MCF 10A (cell line): ENCODE measurements around the gene MEF2D. TPM values are rescaled to one million over a fixed set of nuclear protein-coding genes. Genes with fewer than 3 reads are reported as not detected.

Experiments
- BruUV-seq: library from RNA; stranded (reverse); fragments of 400-500 nt; replicated peaks from 2 replicates; lab custom pipeline; 2021; lab: Mats Ljungman, UMichigan
- CTCF ChIA-PET: fragments of 300-600 bp; sonication (Branson Sonifier 250); formaldehyde crosslinking; extraction: SDS; loops from one replicate; lab custom pipeline; 2021; ENCODE audit warnings: antibody characterized with exemption, inconsistent platforms; lab: Yijun Ruan, JAX
- POLR2A ChIA-PET: fragments of 300-600, 350-650 bp; sonication (Branson Sonifier 250); formaldehyde crosslinking; extraction: SDS; loops from one replicate; lab custom pipeline; 2020; ENCODE audit warnings: antibody characterized with exemption, inconsistent platforms; lab: Yijun Ruan, JAX
- DNase-seq: peaks from one replicate; pipeline ENCODE4 v3.0.0-alpha.2; 2018; ENCODE audit not compliant: unreplicated experiment
- H3K27ac Mint-ChIP-seq: one replicate; pipeline ENCODE4 v1.8.0; 2022; ENCODE audit warnings: mild to moderate bottlenecking, low read depth, mixed read lengths; ENCODE audit not compliant: unreplicated experiment
- H3K27me3 Mint-ChIP-seq: one replicate; pipeline ENCODE4 v1.8.0; 2022; ENCODE audit warnings: mixed read lengths; ENCODE audit not compliant: insufficient read depth, unreplicated experiment
- H3K36me3 Mint-ChIP-seq: one replicate; pipeline ENCODE4 v1.8.0; 2022; ENCODE audit warnings: mild to moderate bottlenecking, moderate library complexity, mixed read lengths; ENCODE audit not compliant: insufficient read depth, unreplicated experiment
- H3K4me1 Mint-ChIP-seq: one replicate; pipeline ENCODE4 v1.8.0; 2022; ENCODE audit warnings: mixed read lengths; ENCODE audit not compliant: insufficient read depth, unreplicated experiment
- H3K4me3 Mint-ChIP-seq: one replicate; pipeline ENCODE4 v1.8.0; 2022; ENCODE audit warnings: mild to moderate bottlenecking, moderate library complexity, mixed read lengths; ENCODE audit not compliant: unreplicated experiment
- H3K9me3 Mint-ChIP-seq: one replicate; pipeline ENCODE4 v1.8.0; 2022; ENCODE audit warnings: mixed read lengths; ENCODE audit not compliant: unreplicated experiment
- intact Hi-C: fragments of 100-400 bp; cut with micrococcal nuclease; formaldehyde crosslinking; loops from 2 replicates; pipeline ENCODE4 v1.14.1; 2022
- total RNA-seq: library from RNA; stranded (reverse); gene quantifications from 2 replicates; pipeline ENCODE4 v1.2.3, GENCODE V29; 2022
- TF ChIP-seq, protein P1 (sequence below): fragments of 200-600 bp; IDR thresholded peaks from one replicate; pipeline ENCODE4 v1.8.0; 2022; ENCODE audit warnings: antibody characterized with exemption, mild to moderate bottlenecking; ENCODE audit not compliant: unreplicated experiment

Gene MEF2D
- total RNA-seq, 1 experiment from 2014 or later = 113 TPM

DNA sequence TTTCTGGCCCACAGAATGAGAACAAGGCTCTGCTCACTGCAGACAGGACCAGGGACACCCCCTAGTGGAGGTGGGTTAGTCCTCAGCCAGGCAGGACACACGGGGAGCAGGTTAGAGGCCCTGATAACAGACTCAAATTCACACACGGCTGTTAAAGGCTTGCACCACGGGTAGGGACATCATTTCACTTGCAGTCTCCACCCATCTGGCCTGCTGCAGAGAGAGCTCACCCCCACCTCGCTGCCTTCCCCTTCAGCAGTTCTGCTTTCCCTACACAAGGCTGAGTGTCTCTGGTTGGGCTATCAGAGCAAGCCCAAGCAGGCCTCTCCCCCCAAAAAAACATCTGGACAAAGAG lies 20.6 kb downstream of the MEF2D start:
- TF ChIP-seq, protein P1, sequence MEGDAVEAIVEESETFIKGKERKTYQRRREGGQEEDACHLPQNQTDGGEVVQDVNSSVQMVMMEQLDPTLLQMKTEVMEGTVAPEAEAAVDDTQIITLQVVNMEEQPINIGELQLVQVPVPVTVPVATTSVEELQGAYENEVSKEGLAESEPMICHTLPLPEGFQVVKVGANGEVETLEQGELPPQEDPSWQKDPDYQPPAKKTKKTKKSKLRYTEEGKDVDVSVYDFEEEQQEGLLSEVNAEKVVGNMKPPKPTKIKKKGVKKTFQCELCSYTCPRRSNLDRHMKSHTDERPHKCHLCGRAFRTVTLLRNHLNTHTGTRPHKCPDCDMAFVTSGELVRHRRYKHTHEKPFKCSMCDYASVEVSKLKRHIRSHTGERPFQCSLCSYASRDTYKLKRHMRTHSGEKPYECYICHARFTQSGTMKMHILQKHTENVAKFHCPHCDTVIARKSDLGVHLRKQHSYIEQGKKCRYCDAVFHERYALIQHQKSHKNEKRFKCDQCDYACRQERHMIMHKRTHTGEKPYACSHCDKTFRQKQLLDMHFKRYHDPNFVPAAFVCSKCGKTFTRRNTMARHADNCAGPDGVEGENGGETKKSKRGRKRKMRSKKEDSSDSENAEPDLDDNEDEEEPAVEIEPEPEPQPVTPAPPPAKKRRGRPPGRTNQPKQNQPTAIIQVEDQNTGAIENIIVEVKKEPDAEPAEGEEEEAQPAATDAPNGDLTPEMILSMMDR = no peak
- ChIA-PET CTCF (interaction anchor here (0.7 to 8.2 kb wide), 14 partner anchors 11 to 129 kb away, joined by 3 to 83 read pairs (median 4); partner anchors contain the start of gene MEF2D), POLR2A (interaction anchor here (1.1 to 1.7 kb wide), 2 partner anchors 18 to 23 kb away, joined by 3 to 5 read pairs; no protein-coding TSS in a partner anchor)
- peak overlapping the region; percentile 82 for H3K27ac Mint-ChIP-seq
- intact Hi-C loops = no loop called here
- H3K9me3 Mint-ChIP-seq = no peaks in the 10 kb centered on the region
- DNase-seq = peak; percentile 32
- peaks cover 31% of the 10 kb centered on the region for H3K4me1 Mint-ChIP-seq
- no peaks in the 10 kb centered on the region for H3K27me3 Mint-ChIP-seq
- no TSS peak for BruUV-seq
- H3K4me3 Mint-ChIP-seq = no peak overlapping the region
- H3K36me3 Mint-ChIP-seq = peaks cover 92% of the 10 kb centered on the region

DNA sequence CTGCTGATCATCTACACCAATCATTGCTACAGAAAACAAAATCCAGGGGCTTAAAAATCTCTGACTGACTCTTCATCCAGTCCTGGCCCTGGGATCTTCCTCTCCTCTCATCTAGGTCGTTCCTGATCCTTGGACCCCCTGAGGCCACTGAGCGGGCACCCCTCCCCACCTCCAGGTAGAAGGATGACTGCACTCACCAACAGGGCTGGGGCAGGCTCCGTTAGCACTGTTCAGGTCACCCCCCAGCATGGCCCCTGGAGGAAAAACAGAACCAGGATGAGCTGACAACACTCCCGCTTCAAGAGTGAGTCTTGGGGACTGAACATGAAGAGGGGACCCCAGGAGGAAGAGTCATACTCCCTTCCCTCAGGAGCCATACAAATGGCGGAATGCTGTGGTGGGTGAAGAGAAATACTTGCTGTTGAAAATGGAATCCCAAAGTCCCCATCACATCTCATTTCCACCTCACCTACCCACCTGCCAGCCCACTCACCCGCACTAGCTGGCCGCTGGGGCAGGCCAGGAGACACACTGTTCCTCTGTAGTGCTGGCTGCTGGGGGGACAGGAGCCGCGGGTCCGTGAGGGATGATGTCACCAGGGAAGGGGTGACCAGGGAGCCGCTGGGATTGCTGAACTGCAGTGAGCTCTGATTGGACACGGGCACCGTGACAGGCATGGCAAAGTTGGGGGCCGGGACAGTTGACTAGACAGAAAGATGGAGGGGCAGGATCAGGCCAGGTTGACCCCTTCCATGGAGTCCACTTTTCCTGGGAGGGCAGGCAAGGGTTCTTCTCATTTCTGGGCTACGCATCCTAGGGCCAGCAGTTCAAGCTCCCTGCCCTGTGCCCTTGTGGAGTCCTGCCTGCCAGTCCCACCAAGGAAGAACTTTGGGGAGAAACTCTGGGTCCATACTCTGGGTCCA lies 21.2 kb downstream of the MEF2D start:
- intact Hi-C loops = no loop called here
- peaks cover 98% of the 10 kb centered on the region for H3K36me3 Mint-ChIP-seq
- H3K27ac Mint-ChIP-seq = peak overlapping the region; percentile 82

DNA sequence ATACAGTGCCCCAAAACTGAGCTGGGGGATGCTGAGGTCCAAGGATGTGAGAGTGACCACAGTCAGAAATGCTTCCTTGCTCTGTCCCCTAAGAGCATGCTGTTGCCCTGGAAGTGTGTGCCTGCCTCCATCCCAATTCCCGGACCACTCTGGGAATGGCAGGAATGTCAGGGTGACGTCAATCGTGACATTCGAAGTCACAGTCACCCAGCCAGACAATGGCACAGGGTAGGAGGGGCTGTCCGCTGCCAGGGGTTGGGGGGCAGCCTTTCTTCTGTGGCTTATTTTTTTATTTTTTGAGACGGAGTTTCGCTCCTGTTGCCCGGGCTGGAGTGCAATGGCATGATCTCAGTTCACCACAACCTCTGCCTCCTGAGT lies 22.3 kb downstream of the MEF2D start:
- intact Hi-C loops = no loop called here
- Mint-ChIP-seq H3K4me3 (no peak overlapping the region), H3K9me3 (no peaks in the 10 kb centered on the region), H3K4me1 (peaks cover 24% of the 10 kb centered on the region), H3K27me3 (no peaks in the 10 kb centered on the region), H3K27ac (no peak overlapping the region), H3K36me3 (peaks cover 100% of the 10 kb centered on the region)
- TF ChIP-seq, protein P1 = no peak
- ChIA-PET CTCF (interaction anchor here (1.0 to 2.9 kb wide), 3 partner anchors 13 to 93 kb away, joined by 3 to 8 read pairs (median 5); partner anchors contain the start of gene MEF2D), POLR2A (interaction anchor here (1.0 to 2.8 kb wide), 2 partner anchors 14 kb away, joined by 3 to 10 read pairs; no protein-coding TSS in a partner anchor)
- no peak for DNase-seq
- no TSS peak for BruUV-seq

More for the DNA sequence above, 21.2 kb downstream of the MEF2D start:
- Mint-ChIP-seq H3K9me3 (no peaks in the 10 kb centered on the region), H3K27me3 (no peaks in the 10 kb centered on the region), H3K4me3 (no peak overlapping the region), H3K4me1 (peaks cover 31% of the 10 kb centered on the region)
- CTCF ChIA-PET = interaction anchor here (0.6 to 8.2 kb wide), 11 partner anchors 18 to 129 kb away, joined by 3 to 83 read pairs (median 3); partner anchors contain the start of gene MEF2D
- no peak for DNase-seq
- POLR2A ChIA-PET = interaction anchor here (1.7 kb wide), 1 partner anchor 22 kb away, joined by 5 read pairs; no protein-coding TSS in a partner anchor
- TF ChIP-seq, protein P1 = no peak
- no TSS peak for BruUV-seq
